ENCODE data around the gene SNX15. TPM values are rescaled to one million over a fixed set of nuclear protein-coding genes. Genes with fewer than 3 reads are reported as not detected.

Gene SNX15
- total and polyA plus RNA-seq, 2 donors (not counting 3 experiments of a cell fraction or from before 2014, with no cell fraction given): 15.5 to 21.8 TPM

- no peaks in the 10 kb centered on the region for H3K9me3 ChIP-seq (replicated peaks; ENCODE audit: control insufficient read depth, insufficient read depth, low read length)
- ChIA-PET POLR2A (no interaction called here), CTCF (interaction anchor here (0.6 kb wide), 1 partner anchor 14 kb away, joined by 3 read pairs; no protein-coding TSS in a partner anchor)
- H3K4me1 ChIP-seq (ENCODE audit: control insufficient read depth, extremely low read depth, insufficient read depth, low read length): no peaks in the 10 kb centered on the region
- no peaks in the 10 kb centered on the region for H4K20me1 ChIP-seq (replicated peaks; ENCODE audit: control insufficient read depth, extremely low read depth, insufficient read depth, low read length)
- intact Hi-C loops (cut with micrococcal nuclease) (loop anchor here (1.0 to 2.0 kb wide), 2 partner anchors 33 to 46 kb away; partner anchors contain the start of gene ARL2), dilution Hi-C loops (cut with MboI; ENCODE audit: extremely low pct_ligation_motif_present, low sequenced_read_pairs) (no loop called here)
- H3K36me3 ChIP-seq (ENCODE audit: control insufficient read depth in 2 of 2, extremely low read depth in 1 of 2, insufficient read depth in 2 of 2, low read length in 2 of 2): no peaks in the 10 kb centered on the region
- TF ChIP-seq POLR2AphosphoS5 (IDR thresholded peaks at IDR 0.05; ENCODE audit: insufficient read depth, low read depth, low read length) (no peak), FOS (IDR thresholded peaks at IDR 0.05; ENCODE audit: borderline replicate concordance, insufficient read depth, low read length) (no peak), MYC (IDR thresholded peaks at IDR 0.05; ENCODE audit: low read depth, low read length) (no peak)
- TF ChIP-seq, protein P1, sequence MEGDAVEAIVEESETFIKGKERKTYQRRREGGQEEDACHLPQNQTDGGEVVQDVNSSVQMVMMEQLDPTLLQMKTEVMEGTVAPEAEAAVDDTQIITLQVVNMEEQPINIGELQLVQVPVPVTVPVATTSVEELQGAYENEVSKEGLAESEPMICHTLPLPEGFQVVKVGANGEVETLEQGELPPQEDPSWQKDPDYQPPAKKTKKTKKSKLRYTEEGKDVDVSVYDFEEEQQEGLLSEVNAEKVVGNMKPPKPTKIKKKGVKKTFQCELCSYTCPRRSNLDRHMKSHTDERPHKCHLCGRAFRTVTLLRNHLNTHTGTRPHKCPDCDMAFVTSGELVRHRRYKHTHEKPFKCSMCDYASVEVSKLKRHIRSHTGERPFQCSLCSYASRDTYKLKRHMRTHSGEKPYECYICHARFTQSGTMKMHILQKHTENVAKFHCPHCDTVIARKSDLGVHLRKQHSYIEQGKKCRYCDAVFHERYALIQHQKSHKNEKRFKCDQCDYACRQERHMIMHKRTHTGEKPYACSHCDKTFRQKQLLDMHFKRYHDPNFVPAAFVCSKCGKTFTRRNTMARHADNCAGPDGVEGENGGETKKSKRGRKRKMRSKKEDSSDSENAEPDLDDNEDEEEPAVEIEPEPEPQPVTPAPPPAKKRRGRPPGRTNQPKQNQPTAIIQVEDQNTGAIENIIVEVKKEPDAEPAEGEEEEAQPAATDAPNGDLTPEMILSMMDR (IDR thresholded peaks at IDR 0.05; ENCODE audit: extremely low read depth in 1 of 2, insufficient read depth in 1 of 2, low read depth in 1 of 2, low read length in 2 of 2): peak; percentile 40 to 50
- no peaks in the 10 kb centered on the region for H3K9me1 ChIP-seq (replicated peaks; ENCODE audit: control insufficient read depth, extremely low read depth, insufficient read depth, low read length)
- no peak overlapping the region for H3K4me2 ChIP-seq (ENCODE audit: insufficient read depth, low read length)
- no peaks in the 10 kb centered on the region for H3K27me3 ChIP-seq (ENCODE audit: control insufficient read depth in 2 of 2, insufficient read depth in 2 of 2, low read length in 2 of 2)
- H3K79me2 ChIP-seq (ENCODE audit: control insufficient read depth, insufficient read depth, low read length): no peaks in the 10 kb centered on the region
- no TSS peak for BruUV-seq (replicated peaks)
- no peak overlapping the region for H3K9ac ChIP-seq (replicated peaks; ENCODE audit: extremely low read depth, insufficient read depth, low read length)
- H2AFZ ChIP-seq (ENCODE audit: low read depth, low read length): no peak overlapping the region
- no peak for FAIRE-seq
- H3K4me3 ChIP-seq (replicated peaks in 1 of 3; ENCODE audit: insufficient read depth in 1 of 3, low read depth in 1 of 3, low read length in 3 of 3): no peak overlapping the region
- peak; percentile 28 for DNase-seq (ENCODE audit: low read depth, low spot score)
- no peak overlapping the region for H3K27ac ChIP-seq (ENCODE audit: insufficient read depth, low read depth, low read length)
Measured at GRCh38 chr11:65060913-65061408, 33.7 kb downstream of the SNX15 start.

- Histone ChIP-seq H2AFZ (ENCODE audit: low read depth, low read length) (no peak overlapping the region), H3K9ac (replicated peaks; ENCODE audit: extremely low read depth, insufficient read depth, low read length) (no peak overlapping the region), H3K27me3 (ENCODE audit: control insufficient read depth in 2 of 2, insufficient read depth in 2 of 2, low read length in 2 of 2) (no peaks in the 10 kb centered on the region), H3K9me3 (replicated peaks; ENCODE audit: control insufficient read depth, insufficient read depth, low read length) (no peaks in the 10 kb centered on the region), H3K27ac (ENCODE audit: insufficient read depth, low read depth, low read length) (no peak overlapping the region), H3K9me1 (replicated peaks; ENCODE audit: control insufficient read depth, extremely low read depth, insufficient read depth, low read length) (no peaks in the 10 kb centered on the region), H3K4me3 (replicated peaks in 1 of 3; ENCODE audit: insufficient read depth in 1 of 3, low read depth in 1 of 3, low read length in 3 of 3) (no peak overlapping the region), H3K79me2 (ENCODE audit: control insufficient read depth, insufficient read depth, low read length) (no peaks in the 10 kb centered on the region), H4K20me1 (replicated peaks; ENCODE audit: control insufficient read depth, extremely low read depth, insufficient read depth, low read length) (no peaks in the 10 kb centered on the region), H3K36me3 (ENCODE audit: control insufficient read depth in 2 of 2, extremely low read depth in 1 of 2, insufficient read depth in 2 of 2, low read length in 2 of 2) (no peaks in the 10 kb centered on the region), H3K4me2 (ENCODE audit: insufficient read depth, low read length) (no peak overlapping the region), H3K4me1 (ENCODE audit: control insufficient read depth, extremely low read depth, insufficient read depth, low read length) (no peaks in the 10 kb centered on the region)
- TF ChIP-seq, protein P1 (IDR thresholded peaks at IDR 0.05; ENCODE audit: extremely low read depth in 1 of 2, insufficient read depth in 1 of 2, low read depth in 1 of 2, low read length in 2 of 2): no peak
- POLR2A ChIA-PET: no interaction called here
- intact Hi-C loops (cut with micrococcal nuclease) (no loop called here), dilution Hi-C loops (cut with MboI; ENCODE audit: extremely low pct_ligation_motif_present, low sequenced_read_pairs) (no loop called here)
- FAIRE-seq (no peak), DNase-seq (ENCODE audit: low read depth, low spot score) (no peak)
- CTCF ChIA-PET: interaction anchor here (1.3 kb wide), 2 partner anchors 13 to 17 kb away, joined by 3 to 5 read pairs; no protein-coding TSS in a partner anchor
- no TSS peak for BruUV-seq (replicated peaks)
Measured at GRCh38 chr11:65063532-65063931, 36.3 kb downstream of the SNX15 start.
